ENCODE measurements around the gene ARHGAP26. TPM values are rescaled to one million over a fixed set of nuclear protein-coding genes. Genes with fewer than 3 reads are reported as not detected.

ARHGAP26 gene
- total RNA-seq, 1 donor from 2014 or later: 20.1 TPM

GRCh38 chr5:142920849-142921612 lies 150.9 kb downstream of the ARHGAP26 start:
- no peak for TF ChIP-seq CTCF (IDR thresholded peaks at IDR 0.05; ENCODE audit: partially characterized antibody, unreplicated experiment)
- Mint-ChIP-seq H3K4me1 (ENCODE audit: low read depth, unreplicated experiment) (no peaks in the 10 kb centered on the region), H3K4me3 (ENCODE audit: unreplicated experiment) (no peak overlapping the region), H3K27ac (ENCODE audit: unreplicated experiment) (no peak overlapping the region), H3K27me3 (ENCODE audit: unreplicated experiment) (no peaks in the 10 kb centered on the region), H3K36me3 (ENCODE audit: unreplicated experiment) (no peaks in the 10 kb centered on the region), H3K9me3 (ENCODE audit: unreplicated experiment) (no peaks in the 10 kb centered on the region)
- DNase-seq: no peak

GRCh38 chr5:142922223-142922952 lies 152.2 kb downstream of the ARHGAP26 start:
- no peak for DNase-seq
- Mint-ChIP-seq H3K36me3 (ENCODE audit: unreplicated experiment) (no peaks in the 10 kb centered on the region), H3K4me1 (ENCODE audit: low read depth, unreplicated experiment) (no peaks in the 10 kb centered on the region), H3K9me3 (ENCODE audit: unreplicated experiment) (no peaks in the 10 kb centered on the region), H3K27me3 (ENCODE audit: unreplicated experiment) (no peaks in the 10 kb centered on the region), H3K4me3 (ENCODE audit: unreplicated experiment) (no peak overlapping the region), H3K27ac (ENCODE audit: unreplicated experiment) (no peak overlapping the region)
- TF ChIP-seq CTCF (IDR thresholded peaks at IDR 0.05; ENCODE audit: partially characterized antibody, unreplicated experiment): peak; percentile 25

GRCh38 chr5:142924135-142924883 lies 154.1 kb downstream of the ARHGAP26 start:
- no peak for DNase-seq

GRCh38 chr5:142925795-142926194 lies 155.6 kb downstream of the ARHGAP26 start:
- Mint-ChIP-seq H3K27ac (ENCODE audit: unreplicated experiment) (no peak overlapping the region), H3K27me3 (ENCODE audit: unreplicated experiment) (no peaks in the 10 kb centered on the region)
- TF ChIP-seq CTCF (IDR thresholded peaks at IDR 0.05; ENCODE audit: partially characterized antibody, unreplicated experiment): no peak

More at GRCh38 chr5:142924135-142924883, 154.1 kb downstream of the ARHGAP26 start:
- Mint-ChIP-seq H3K36me3 (ENCODE audit: unreplicated experiment) (no peaks in the 10 kb centered on the region), H3K27me3 (ENCODE audit: unreplicated experiment) (no peaks in the 10 kb centered on the region), H3K27ac (ENCODE audit: unreplicated experiment) (no peak overlapping the region), H3K4me1 (ENCODE audit: low read depth, unreplicated experiment) (no peaks in the 10 kb centered on the region), H3K4me3 (ENCODE audit: unreplicated experiment) (no peak overlapping the region), H3K9me3 (ENCODE audit: unreplicated experiment) (no peaks in the 10 kb centered on the region)
- TF ChIP-seq CTCF (IDR thresholded peaks at IDR 0.05; ENCODE audit: partially characterized antibody, unreplicated experiment): no peak

More at GRCh38 chr5:142925795-142926194, 155.6 kb downstream of the ARHGAP26 start:
- no peak overlapping the region for H3K4me3 Mint-ChIP-seq (ENCODE audit: unreplicated experiment)
- no peaks in the 10 kb centered on the region for H3K4me1 Mint-ChIP-seq (ENCODE audit: low read depth, unreplicated experiment)
- H3K36me3 Mint-ChIP-seq (ENCODE audit: unreplicated experiment): no peaks in the 10 kb centered on the region
- H3K9me3 Mint-ChIP-seq (ENCODE audit: unreplicated experiment): no peaks in the 10 kb centered on the region
- no peak for DNase-seq

Data from glutamatergic neuron (in vitro differentiated cells).